DLD1 (cell line): ENCODE results near the gene TPX2.

Experiments used
- in situ Hi-C: cut with HindIII; loops from 2 replicates; pipeline ENCODE4 v1.10.0; 2017; ENCODE audit warnings: low sequenced_read_pairs

The TPX2 gene

GRCh38 chr20:31760519-31761240 lies 21.6 kb downstream of the TPX2 start:
- in situ Hi-C loops: no loop called here

GRCh38 chr20:31764641-31765305 lies 25.7 kb downstream of the TPX2 start:
- in situ Hi-C loops: no loop called here

GRCh38 chr20:31767805-31768204 lies 28.7 kb downstream of the TPX2 start:
- in situ Hi-C loops: no loop called here

- in situ Hi-C loops: no loop called here
Measured at GRCh38 chr20:31769681-31770080, 30.6 kb downstream of the TPX2 start.

GRCh38 chr20:31770243-31770642 lies 31.2 kb downstream of the TPX2 start:
- in situ Hi-C loops: no loop called here

GRCh38 chr20:31774408-31774807 lies 35.3 kb downstream of the TPX2 start:
- in situ Hi-C loops: no loop called here

- in situ Hi-C loops: no loop called here
Measured at GRCh38 chr20:31780839-31781238, 41.7 kb downstream of the TPX2 start.

- in situ Hi-C loops: no loop called here
Measured at GRCh38 chr20:31781945-31782344, 42.9 kb downstream of the TPX2 start.

GRCh38 chr20:31784354-31785044 lies 45.4 kb downstream of the TPX2 start:
- in situ Hi-C loops: no loop called here

GRCh38 chr20:31785089-31785488 lies 46.0 kb downstream of the TPX2 start:
- in situ Hi-C loops: no loop called here

- in situ Hi-C loops: no loop called here
Measured at GRCh38 chr20:31788578-31788977, 49.5 kb downstream of the TPX2 start.

GRCh38 chr20:31790401-31790800 lies 51.3 kb downstream of the TPX2 start:
- in situ Hi-C loops: no loop called here

GRCh38 chr20:31797364-31797763 lies 58.3 kb downstream of the TPX2 start:
- in situ Hi-C loops: no loop called here

GRCh38 chr20:31801508-31801907 lies 62.4 kb downstream of the TPX2 start:
- in situ Hi-C loops: no loop called here

GRCh38 chr20:31803552-31804291 lies 64.6 kb downstream of the TPX2 start:
- in situ Hi-C loops: no loop called here

GRCh38 chr20:31806564-31807355 lies 67.7 kb downstream of the TPX2 start:
- in situ Hi-C loops: no loop called here

GRCh38 chr20:31808481-31808880 lies 69.4 kb downstream of the TPX2 start:
- in situ Hi-C loops: no loop called here

GRCh38 chr20:31809661-31810060 lies 70.6 kb downstream of the TPX2 start:
- in situ Hi-C loops: no loop called here

- in situ Hi-C loops: no loop called here
Measured at GRCh38 chr20:31811198-31811597, 72.1 kb downstream of the TPX2 start.
